NCI-H510A treated with DMSO at 0.1 percent for 48 hours (cell line): ENCODE results near the gene VPS54.
"Not testable (repeated sequence)": the region's sequence is repeated elsewhere in the genome, so short reads cannot be mapped to it uniquely, and the experiment has no call there.

ENCODE experiments used
- DNase-seq: peaks from one replicate; lab custom pipeline; 2025; lab: John Stamatoyannopoulos, UW

VPS54 gene

GRCh38 chr2:63994329-63995070, 24.7 kb downstream of the VPS54 start:
- not testable (repeated sequence) for DNase-seq

DNA sequence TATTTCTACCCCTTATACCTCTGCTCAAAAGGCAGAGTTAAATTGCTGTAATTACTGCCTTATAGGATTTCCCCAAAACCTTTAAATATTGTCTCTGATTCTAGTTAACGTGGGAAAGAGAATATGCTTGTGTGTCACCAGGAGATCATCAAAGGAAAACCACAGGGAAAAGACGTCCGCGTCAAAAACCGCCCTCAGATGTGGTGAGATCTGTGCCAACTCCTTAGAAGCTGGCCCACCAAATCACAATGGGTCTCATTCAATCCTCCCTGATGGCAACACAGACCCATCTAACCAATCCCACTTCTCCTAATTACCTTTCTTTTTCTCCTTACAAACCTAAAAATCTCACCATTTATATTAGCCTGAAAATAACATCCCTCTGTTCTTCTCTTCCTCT, 25.4 kb downstream of the VPS54 start:
- DNase-seq, result no peak

- not testable (repeated sequence) for DNase-seq
Measured at GRCh38 chr2:63993130-63993584, 26.1 kb downstream of the VPS54 start.

- peak; percentile 71 for DNase-seq
Measured at GRCh38 chr2:63992061-63992685, 27.1 kb downstream of the VPS54 start.

- DNase-seq, result peak; percentile 57
Measured at GRCh38 chr2:63991173-63991999, 27.8 kb downstream of the VPS54 start.

DNA sequence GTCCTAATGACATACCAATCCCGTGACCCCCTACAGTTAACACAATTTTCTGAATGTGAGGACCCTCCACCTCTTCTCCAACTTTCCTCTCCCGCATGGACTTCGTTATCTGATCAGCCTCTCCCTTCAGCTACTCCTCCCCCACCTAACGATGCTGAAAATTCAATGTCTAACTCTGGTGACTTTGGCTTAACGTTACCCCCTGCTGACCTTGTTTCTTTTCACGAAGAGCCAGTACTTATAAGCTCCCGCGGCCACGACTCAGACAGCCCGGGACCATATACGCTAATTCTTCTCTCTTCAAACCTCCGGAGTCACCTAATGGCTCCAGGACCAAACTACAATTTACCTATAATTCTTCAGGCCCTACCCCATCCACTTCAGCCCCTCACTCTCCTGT, 29.2 kb downstream of the VPS54 start:
- no peak for DNase-seq

DNA sequence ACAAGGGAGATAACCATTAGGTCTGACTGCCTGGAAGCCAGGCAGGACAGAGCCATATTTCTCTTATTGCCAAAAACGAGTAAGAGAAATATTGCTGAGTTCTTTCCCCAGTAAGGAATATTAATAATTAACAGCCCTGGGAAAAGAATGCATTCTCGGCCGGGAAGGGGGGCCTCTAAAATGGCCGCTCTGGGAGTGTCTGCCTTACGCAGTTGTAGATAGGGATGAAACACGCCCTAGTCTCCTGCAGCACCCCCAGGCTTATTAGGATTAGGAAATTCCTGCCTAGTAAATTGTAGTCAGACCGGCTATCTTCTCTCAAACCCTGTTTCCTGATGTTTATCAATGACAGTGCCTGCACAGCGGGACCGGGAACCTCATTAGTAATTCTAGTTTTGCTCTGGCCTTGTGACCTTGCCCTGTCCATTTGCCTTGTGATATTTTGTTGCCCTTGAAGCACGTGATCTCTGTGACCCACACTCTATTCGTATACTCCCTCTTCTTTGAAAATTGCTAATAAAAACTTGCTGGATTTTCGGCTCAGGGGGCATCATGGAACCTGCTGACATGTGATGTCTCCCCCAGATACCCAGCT, 30.3 kb downstream of the VPS54 start:
- not testable (repeated sequence) for DNase-seq

- no peak for DNase-seq
Measured at GRCh38 chr2:63984606-63985359, 34.4 kb downstream of the VPS54 start.

DNA sequence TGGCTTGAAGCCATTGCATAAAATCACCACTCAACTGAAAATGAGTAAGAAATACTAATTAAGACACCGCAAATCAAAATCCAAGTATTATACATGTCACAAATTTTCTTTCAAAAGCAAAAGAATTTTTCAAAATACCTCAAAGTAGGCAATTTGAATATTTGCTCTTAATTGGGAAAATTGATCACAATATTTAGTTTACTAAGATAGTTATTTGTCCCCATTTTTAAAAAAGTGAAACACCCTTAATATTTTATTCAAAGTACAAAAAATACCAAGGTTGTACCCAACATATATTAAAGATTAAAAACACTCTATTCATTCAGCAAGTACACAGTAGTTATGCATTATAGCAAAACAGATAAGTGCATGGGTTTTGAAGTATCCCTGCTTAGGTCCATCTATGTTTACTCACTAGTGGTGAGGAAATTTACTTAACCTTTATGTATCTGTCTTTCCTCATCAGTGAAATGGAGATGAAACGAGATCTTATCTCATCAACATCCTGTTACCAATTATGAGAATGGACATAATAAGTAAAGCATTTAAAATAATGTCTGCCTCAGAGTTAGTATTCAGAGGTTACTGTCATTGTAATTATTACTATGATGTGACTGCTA, 35.1 kb downstream of the VPS54 start:
- DNase-seq, result peak; percentile 69

GRCh38 chr2:63982335-63982734, 36.9 kb downstream of the VPS54 start:
- DNase-seq, result no peak

- DNase-seq, result no peak
Measured at GRCh38 chr2:63981702-63982103, 37.5 kb downstream of the VPS54 start.

DNA sequence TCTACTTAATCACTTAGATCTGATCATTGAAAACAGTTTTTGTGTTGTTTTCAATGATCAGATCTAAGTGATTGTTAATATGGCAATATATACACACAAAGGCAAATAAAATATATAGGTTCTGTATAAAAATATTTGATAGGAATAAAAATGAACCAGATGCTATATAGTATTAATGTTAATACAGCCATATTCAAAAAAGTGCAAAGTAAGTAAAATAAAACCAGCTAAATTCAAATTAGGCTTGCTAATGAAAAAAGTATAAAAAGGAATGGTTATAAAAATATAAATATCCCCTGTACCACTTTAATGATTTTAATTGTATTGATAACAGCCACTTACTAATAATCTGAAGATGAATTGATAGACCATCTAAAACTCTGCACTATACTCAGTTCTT, 38.4 kb downstream of the VPS54 start:
- DNase-seq, result no peak

DNA sequence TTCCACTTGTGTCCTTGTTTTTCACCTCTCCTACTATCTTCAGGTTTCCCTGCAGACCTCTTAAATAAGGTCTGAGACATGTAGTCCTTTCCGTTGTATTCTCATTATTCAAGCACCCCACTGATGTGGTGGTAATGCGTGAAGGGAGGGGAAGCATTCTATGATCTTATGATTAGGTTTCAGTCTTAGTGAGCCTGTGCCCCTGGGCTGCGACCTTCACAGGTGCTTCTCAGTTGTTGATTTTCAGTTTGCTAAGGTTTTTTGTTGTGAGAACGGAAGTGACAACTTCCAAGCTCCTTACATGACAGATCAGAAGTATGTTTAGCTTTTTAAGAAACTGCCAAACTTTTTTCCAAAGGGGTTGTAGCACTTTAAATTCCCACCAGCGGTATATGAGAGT, 41.3 kb downstream of the VPS54 start:
- DNase-seq, result no peak

DNA sequence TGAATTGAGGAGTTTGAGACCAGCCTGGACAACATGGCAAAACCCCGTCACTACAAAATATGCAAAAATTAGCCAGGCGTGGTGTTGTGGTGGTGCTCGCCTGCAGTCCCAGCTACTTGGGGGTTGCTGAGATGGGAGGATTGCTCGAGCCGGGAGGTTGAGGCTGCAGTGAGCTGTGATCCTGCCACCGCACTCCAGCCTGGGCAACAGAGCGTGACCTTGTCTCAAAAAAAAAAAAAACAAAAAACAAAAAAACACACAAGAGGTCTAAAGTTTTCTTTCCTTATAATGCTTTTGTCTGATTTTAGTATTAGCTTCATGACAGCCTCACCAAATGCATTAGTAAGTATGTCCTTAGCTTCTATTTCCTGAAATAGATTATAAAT, 43.1 kb downstream of the VPS54 start:
- DNase-seq, result no peak

GRCh38 chr2:63975437-63976124, 43.6 kb downstream of the VPS54 start:
- no peak for DNase-seq

DNA sequence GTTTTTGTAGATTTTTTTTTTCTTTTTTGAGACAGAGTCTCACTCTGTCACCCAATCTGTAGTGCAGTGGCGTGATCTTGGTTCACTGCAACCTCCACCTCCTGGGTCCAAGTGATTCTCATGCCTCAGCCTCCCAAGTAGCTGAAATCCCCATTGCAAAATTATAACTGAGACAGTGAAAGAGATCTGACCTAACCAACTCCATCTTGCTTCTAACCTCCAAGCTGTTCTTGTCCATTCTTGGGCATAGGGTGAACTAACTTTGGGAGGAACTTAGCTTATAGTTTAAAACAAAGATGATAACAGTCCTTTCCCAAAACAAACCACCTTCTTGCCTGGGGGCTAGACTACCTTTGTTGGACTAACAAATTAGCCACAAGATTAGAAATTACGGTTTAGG, 44.2 kb downstream of the VPS54 start:
- DNase-seq, result not testable (repeated sequence)

DNA sequence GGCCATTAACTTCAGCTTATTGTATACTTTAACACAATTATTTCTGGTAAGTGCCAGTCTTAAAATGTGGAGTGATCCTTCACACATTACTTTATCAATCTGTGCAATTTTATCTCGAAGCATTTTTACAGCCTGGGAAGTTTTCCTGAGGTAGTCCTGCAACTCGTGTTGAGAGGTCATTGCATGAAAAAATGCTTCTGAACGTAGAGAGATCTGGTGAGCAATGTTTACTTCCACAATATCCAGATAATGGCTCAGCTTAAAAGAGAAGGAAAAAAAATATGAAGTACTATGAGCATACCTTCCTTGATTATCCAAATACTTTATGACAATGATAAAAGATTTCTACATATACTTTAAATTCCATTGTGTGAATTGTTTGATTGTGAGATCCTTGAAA, 57.0 kb downstream of the VPS54 start:
- no peak for DNase-seq

- no peak for DNase-seq
Measured at GRCh38 chr2:63950414-63950813, 68.8 kb downstream of the VPS54 start.

DNA sequence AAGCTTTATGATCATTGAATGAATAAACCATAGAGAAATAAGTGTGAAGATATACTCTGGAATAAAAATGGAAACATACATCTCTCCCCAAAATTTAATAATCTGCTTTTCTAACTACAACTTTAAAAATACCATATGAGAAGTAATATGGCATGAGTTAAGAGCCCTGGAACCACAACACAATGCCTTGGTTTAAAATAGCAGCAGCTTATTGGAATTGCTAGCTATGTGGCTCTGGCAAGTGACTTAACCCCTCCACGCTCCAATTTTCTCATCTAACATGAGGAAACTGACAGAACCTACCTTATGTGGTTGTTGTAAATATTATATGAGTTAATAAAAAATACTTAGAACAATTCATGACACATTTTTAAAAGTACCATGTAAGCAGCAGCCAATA, 76.4 kb downstream of the VPS54 start:
- no peak for DNase-seq

DNA sequence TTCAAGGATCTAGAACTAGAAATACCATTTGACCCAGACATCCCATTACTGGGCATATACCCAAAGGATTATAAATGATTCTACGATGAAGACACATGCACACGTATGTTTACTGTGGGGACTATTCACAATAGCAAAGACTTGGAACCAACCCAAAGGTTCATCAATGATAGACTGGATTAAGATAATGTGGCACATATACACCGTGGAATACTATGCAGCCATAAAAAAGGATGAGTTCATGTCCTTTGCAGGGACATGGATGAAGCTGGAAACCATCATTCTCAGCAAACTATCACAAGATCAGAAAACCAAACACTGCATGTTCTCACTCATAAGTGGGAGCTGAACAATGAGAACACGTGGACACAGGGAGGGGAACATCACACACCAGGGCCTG, 87.1 kb downstream of the VPS54 start:
- DNase-seq, result not testable (repeated sequence)

DNA sequence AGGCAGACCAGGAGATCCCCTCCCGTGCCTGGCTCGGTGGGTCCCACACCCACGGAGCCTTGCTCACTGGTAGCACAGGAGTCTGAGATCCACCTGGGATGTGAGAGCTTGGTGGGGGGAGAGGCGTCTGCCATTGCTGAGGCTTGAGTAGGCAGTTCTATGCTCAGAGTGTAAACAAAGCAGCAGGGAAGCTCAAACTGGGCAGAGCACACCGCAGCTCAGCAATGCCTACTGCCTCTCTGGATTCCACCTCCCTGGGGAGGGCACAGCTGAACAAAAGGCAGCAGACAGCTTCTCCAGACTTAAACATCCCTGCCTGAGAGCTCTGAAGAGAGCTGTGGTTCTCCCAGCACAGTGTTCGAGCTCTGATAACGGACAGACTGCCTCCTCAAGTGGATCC, 92.4 kb downstream of the VPS54 start:
- DNase-seq, result peak; percentile 23
